GM18505 (cell line): ENCODE results near the gene CD300LB.

Experiments
- ATAC-seq: cut with Tn5 transposase; IDR thresholded peaks from one replicate; pipeline ENCODE4 v1.9.1; 2021; ENCODE audit not compliant: unreplicated experiment
- POLR2A ChIP-seq: IDR thresholded peaks from 4 replicates; pipeline ENCODE4 v1.6.1; 2011; ENCODE audit warnings: borderline replicate concordance; ENCODE audit not compliant: insufficient read depth, insufficient read length; ENCODE audit errors: extremely low read depth

Gene CD300LB

DNA sequence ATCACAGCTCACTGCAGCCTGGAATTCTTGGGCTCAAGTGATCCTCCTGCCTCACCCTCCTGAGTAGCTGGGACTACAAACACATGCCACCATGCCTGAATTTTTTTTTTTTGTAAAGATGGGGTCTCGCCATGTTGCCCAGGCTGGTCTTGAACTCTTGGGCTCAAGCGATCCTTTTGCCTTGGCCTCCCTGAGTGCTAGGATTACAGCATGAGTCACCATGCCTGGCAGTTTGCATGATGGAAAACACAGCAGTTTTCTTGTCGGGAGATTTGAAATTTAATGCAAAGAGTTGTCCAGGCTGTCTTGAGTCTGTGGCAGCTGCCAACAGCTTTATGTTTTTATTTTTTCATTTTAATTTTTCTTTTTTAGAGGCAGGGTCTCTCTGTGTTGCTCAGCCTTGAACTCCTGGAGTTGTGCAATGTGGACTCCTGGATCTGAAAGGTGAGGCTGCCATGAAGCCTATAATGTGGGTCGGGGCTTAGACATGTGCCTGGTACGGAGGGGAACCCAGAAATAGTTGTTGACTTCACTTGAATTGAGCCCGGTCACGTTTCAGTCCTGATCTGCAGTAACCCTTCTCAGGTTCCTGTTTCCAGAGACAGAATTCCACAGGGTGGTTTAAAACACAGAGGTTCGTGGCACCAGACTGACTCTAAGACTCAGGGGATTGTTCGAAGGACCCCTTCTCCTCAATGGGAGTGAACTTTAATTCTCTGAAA lies 46.1 kb downstream of the CD300LB start:
- no peak for TF ChIP-seq POLR2A
- ATAC-seq = no peak

DNA sequence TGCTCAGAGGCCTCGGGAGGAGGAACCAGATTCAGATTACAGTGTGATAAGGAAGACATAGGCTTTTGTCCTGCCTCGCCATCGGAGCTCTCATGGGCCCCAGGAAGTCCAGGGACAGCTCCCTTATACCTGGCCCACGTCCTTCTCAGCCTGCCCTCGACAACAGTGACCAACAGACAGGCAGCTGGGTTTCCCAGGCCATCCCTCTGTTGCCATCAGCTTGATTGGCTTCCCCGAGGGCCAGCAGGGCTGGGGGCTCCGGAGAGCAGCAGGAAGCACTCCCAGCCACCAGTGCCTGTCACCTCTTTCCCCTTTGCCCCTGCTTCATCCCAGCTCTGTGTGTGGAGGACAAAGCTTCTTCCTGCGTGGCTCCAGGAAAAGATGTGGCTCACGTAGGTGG lies 47.2 kb downstream of the CD300LB start:
- no peak for TF ChIP-seq POLR2A
- no peak for ATAC-seq

DNA sequence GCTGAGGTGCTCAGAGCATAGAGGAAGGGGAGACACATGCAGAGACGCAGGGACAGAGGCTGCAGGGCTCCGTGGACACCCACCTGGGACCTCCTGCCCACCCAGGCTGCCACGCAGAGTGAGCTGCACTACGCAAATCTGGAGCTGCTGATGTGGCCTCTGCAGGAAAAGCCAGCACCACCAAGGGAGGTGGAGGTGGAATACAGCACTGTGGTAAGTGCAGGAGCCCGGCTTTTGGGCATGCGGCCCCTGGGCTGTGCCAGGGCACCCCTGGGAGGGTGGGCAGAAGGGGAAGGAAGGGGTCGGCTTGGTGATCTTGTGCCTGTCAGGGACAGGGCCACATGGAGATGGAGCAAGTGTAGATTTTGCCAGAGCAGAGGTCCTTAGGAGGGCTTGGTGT lies 49.7 kb downstream of the CD300LB start:
- ATAC-seq = no peak
- no peak for TF ChIP-seq POLR2A

DNA sequence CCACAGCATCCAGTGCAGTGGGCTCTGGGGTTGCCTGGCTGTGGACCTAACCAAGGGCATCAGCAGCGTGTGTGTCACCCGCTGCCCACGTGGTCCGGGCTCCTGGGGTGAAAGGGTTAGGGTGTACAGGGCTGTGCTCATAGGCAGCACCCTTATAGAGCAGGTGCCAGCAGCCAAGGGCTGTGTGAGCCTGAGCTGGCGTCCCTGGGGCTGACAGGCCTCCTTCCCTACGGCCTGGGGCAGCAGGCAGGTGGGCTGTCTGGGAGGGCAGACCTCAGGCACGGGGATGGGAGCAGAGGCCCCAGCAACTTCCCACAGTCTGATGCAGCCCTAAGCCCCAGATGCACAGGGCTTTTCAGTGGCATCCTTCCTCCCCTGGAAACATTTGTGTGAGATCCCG lies 51.0 kb downstream of the CD300LB start:
- TF ChIP-seq POLR2A = no peak
- no peak for ATAC-seq

DNA sequence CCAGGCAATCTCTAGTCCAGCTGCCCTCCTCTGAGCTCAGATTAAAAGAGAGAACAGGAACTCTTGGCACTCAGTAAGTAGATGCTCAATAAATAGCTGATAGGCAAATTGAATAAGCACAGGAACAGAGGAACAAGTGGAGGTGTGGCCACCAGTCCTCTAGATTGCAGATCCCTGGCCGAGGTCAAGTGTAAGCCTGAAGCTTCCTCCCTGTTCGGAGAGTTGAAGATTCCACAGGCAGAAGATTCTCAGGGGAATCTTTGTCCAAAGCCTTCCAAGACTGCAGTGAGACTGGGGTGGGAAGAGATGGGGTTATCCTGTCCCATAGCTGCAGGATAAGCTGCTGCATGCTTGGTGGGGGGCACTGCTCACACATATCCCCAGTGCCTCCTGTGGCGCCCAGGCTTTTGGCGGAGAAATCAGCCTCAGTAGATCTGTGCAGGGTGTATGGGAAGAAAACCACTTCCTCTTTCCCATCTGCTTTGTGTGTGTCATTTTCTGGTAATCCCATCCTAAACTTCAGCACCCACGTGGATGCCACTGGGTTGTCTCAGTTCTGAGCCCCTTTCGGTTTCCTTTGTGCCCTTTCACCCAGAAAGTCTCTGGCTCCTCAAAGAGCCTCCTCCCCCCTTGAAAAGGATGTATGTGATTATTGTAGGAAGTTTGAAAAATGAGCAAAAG lies 52.7 kb downstream of the CD300LB start:
- TF ChIP-seq POLR2A = no peak
- no peak for ATAC-seq

DNA sequence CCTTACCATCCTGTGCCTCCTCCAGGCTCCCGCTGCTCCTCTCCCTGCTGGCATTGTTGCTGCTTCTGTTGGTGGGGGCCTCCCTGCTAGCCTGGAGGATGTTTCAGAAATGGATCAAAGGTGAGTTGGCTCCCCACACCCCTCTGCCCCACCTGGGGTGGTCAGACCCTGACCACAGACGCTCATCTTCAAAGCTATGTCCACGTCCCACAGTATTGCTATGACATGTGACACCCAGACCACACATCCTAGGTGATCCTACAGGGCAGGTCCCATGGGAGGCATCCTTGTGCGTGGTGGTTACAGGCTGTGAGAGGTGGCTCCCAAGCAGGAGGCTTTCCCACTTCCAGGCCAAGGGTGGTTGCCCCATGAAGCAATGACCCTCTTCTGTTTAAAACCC lies 53.9 kb downstream of the CD300LB start:
- TF ChIP-seq POLR2A = no peak
- ATAC-seq = no peak

DNA sequence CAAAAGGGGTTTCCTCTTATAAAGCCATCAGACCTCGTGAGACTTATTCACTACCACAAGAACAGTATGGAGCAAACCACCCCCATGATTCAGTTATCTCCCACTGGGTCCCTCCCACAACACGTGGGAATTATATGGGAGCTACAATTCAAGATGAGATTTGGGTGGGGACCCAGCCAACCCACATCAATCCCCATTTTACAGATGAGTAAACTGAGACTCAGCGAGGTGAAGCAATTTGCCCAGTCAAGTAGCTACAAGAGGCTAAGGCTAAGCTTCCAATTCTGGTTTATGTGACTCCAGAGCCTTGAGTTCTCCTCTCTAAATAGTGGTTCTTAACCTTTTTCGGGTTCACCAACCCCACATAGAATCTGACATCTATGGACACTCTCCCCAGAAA lies 56.1 kb downstream of the CD300LB start:
- no peak for TF ChIP-seq POLR2A
- no peak for ATAC-seq

DNA sequence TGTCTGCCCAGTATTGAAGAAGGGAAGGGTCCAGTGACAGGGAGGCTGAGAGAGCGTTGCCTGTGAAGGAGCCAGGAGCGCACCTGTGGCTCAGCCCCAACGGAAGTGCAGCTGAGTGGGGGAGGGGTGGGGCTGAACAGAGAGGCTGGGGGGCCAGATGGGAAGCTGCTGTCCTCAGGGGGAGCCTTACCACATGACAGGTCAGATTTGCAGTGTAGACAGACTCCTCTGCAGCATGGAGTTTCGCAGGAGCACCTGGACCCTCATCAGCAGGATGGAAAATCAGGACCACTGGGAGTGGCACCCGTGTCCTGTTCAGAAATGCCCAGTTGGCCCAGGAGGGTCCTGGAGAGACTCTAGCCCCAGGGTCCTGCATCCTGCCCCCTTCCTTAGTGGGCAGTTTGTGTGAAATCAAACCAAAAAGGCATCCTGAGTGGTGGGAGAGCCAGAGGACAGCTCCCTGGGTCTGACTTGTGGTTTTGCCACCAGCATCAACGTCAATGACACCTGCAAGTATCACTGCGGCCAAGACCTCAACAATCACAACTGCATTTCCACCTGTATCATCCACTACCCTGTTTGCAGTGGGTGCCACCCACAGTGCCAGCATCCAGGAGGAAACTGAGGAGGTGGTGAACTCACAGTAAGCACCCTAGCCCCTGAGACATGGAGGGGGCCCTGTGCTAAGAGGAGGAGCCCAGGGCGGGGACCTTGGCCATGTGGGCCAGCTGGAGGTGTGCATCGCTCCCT lies 57.1 kb downstream of the CD300LB start:
- ATAC-seq = no peak
- no peak for TF ChIP-seq POLR2A

DNA sequence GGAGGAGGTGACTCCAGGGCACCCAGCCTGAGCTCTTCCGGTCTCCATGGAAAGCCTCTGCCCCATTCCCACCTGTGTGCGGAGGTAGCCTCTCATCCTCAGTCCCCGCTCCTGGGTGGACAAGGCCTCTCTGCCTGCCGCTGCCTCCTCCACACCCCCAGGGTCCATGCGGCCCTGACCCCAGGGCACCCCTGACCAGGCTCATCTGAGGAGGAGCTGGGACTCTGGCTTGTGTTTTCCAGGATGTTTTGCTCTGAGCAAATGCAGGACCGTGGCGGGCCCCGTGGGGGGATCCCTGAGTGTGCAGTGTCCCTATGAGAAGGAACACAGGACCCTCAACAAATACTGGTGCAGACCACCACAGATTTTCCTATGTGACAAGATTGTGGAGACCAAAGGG lies 58.0 kb downstream of the CD300LB start:
- TF ChIP-seq POLR2A = no peak
- no peak for ATAC-seq

DNA sequence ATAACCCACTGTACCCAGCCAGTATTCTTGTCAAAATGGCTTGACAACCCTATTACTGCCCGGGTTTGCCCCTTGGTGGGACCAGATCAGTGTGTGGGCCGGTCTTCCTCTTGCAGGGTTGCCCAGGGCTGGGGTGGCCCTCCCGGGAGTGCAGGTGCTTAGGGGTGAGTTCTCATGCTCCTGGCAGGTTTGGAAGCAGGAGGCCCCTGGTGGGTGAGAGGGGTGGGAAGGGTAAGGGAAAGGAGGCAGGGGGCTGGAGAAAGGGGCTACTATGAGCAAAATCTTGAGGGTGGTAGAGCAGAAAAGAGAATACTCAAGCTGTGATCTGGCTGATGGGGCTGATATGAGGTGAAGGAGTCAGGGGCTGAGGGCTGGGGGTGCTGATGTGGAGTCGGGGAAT lies 58.4 kb downstream of the CD300LB start:
- no peak for ATAC-seq
- TF ChIP-seq POLR2A = no peak

DNA sequence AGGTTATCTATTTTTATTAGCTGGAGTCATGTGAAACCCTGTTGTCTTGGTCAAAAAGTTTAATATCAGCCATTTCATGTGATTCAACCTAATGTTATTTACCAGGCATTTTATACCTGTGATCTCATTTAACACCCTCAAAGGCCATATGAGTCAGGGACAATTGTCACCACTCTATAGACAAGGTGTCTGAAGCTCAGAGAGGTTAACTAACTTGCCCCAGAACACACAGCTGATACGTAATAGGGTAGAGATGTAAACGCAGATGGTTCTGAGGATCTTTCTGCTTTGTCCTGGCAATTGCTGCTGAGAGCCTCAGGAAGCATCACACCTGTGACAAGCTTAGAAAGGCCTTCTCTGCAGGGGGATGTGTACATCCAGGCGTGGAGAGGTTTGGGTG lies 59.9 kb downstream of the CD300LB start:
- ATAC-seq = no peak
- TF ChIP-seq POLR2A = no peak
